GM19240 (cell line): ENCODE data around the gene IQUB.
"Not testable (repeated sequence)": the region's sequence is repeated elsewhere in the genome, so short reads cannot be mapped to it uniquely, and the experiment has no call there.

ENCODE experiments used
- DNase-seq: peaks from one replicate; pipeline ENCODE4 v3.0.0; 2011; ENCODE audit warnings: low spot score; ENCODE audit not compliant: insufficient read length

IQUB gene

DNA sequence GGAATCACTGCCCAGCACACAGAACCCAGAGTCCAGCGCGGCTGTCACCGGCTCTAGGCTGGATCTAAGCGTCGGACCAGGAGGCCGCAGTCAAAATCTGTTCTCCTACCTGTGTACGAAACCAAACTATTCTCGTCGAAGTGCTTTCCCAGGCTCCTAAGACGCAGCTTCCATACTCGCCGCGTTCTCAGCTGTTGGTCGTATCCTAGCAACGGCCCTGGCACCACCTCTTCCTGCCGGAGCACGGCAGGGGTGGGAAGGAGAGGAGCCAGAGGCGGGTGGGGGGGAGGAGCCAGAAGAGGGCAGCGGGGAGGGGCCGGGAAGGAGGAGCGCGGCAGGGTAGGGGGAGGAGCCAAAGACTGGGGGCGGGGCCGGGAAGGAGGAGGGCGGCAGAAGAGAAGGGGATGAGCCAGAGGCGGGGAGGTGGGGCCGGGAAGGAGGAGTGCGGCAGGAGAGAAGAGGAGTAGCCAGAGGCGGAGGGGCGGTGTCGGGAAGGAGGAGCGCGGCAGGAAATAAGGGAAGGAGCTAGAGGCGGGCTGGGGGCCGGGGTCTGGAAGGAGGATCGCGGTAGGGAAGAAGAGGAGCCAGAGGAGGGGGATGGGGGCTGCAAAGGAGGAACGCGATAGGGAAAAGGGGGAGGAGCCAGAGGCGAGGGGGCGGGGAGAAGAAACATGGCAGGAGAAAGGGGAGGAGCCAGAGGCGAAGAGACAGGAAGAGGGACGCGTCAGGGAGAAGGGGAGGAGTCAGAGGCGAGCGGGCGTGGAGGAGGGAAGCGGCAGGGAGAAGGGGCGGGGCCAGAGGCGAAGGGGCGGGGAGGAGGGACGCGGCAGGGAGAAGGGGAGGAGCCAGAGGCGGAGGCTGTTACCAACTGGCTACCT is at the start of gene IQUB:
IQUB (minus strand) TSS at position 213 of the 878 bp plus-strand sequence. CDS start 22,255 bp downstream, outside the sequence.
- DNase-seq = peak; percentile 73

DNA sequence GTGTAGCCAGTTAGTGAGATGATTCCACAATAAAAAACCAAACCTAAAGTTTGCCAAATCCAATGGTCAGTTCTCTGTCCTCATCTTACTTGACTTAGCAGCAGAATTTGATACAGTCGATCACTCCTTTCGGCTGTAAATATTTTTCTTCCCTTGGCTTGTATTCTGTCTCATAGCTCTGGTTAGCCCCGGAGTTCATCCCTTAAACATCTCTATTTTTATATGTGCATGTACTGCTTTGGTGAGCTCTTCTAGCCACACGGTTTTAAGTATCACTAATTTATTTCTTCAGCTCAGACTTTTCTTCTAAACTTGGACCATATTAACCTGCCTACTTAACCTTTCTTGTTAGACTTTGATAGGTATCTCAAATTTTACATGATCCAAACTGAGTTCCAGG is 49.4 kb upstream of the IQUB start:
- no peak for DNase-seq

DNA sequence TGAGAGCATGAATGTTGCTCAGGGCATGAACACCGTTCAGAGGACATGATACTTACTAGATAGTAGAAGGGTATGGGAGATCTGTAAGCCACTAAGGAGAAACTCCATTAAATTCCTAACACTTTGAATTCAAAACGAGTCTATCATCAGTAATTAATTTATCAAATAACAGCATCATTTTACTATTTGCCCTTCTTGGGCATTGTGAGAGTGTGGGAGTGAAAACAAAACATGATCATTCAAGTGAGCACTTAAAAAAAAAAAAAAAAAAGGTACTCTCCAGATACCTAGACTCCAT is 46.7 kb upstream of the IQUB start:
- DNase-seq = no peak

DNA sequence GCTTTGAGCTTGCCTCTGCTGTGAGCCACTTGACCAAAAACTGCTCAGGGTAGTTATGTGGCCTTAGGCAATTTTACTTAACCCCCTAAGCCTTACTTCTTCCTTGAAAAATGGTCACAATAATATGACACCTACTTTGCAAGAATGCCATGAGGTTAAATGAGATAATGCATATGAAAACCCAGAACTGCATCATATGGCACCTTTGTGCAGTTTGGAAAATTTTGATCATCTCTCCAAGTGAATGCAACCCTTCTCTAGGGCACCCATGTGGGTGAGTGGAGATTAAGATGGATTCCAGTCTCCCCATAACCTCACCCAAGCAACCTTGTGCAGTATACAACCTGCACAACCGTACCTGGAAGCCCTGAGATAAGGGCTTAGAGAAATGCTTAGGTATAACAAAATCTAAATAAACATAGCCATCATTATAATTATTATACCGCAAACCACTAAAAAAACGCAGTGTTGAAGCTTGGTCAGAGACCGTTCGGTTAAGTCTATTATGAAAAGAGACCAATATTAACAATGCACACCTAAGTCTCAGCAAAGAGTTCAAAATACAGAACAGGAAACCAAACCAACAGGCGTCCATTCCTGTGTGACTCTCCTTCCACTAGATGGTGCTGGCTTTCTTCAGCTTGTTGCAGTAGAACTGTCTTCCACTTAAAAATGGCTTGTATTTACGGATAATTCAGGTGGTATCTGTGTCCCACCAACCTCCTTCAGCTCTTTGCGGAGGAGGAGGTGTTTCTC is 46.2 kb upstream of the IQUB start:
- DNase-seq = no peak

DNA sequence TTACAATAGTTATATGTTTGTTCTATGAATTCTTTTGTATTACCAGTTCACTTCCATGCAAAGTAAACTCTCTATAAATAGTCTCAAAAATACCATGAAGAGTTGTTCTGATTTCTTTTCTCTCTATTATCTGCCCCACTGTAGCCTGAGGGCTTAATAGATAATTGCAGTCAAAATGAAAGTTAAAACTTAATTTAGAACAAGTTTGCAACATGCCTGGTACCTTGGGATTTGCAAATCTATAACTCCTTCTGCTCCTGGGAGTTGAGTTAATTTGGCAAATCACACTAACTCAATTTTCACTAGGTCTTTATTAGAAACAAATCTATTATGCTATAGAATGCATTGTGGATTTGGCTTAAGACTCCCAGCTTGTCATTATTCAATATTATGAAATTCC is 45.0 kb upstream of the IQUB start:
- DNase-seq = no peak

DNA sequence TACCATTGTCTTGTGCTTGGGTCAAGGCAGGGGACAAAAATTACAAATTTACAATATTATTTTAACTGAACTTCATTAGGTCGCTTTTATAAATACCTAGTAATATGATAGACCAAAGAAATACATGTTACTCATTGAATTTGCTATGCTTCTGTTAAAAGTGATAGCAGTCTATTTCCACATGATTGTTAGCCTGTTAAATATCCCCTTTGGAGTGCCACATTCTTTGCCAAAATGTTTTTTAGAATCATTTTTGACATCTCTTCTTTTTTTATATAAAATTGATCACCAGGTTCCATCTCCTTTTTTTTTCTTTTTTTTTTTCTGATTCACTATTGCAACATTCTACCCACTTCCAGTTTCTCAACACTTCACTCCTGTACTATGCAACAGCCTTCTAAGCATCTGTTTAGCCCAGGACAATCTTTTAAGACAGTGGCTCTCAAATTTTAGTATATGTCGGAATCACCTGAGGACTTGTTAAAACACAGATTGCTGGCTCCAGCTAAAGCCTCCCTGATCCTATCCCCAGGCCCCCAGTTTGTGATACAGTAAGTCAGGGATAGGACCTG is 39.6 kb upstream of the IQUB start:
- no peak for DNase-seq

DNA sequence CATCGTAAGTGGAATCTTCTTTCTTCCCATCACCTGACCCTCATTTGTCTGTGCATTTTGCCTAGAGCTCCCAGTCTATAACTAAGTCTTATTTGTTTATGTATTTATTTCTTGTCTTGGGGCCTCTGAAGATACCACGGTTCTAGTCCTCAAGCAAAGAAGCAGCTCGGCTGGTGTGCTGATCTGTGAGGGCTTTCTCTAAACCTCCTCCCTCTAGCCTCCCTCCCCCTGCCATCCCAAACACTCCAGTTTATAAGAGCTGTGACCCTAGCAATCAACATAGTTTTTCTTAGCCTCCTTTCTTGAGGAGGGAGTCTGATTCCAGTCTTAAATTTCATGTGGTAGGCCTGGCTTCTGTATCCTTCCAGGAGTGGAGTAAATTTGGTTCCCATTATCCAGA is 38.9 kb upstream of the IQUB start:
- no peak for DNase-seq

DNA sequence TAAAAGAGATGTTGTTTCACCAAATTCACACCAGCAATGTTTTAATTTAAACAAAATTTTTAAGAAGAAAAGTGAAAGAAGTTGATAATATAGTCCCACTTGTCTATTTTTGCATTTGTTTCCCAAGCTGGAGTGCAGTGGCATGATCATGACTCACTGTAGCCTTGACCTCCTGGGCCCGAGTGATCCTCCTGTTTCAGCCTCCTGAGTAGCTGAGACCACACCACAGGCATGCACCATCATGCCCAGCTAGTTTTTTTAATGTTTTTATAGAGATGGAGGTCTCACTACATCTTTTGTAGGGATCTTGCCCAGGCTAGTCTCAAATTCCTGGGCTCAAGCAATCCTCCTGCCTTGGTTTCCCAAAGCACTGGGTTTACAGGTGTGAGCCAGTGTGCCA is 37.3 kb upstream of the IQUB start:
- no peak for DNase-seq

DNA sequence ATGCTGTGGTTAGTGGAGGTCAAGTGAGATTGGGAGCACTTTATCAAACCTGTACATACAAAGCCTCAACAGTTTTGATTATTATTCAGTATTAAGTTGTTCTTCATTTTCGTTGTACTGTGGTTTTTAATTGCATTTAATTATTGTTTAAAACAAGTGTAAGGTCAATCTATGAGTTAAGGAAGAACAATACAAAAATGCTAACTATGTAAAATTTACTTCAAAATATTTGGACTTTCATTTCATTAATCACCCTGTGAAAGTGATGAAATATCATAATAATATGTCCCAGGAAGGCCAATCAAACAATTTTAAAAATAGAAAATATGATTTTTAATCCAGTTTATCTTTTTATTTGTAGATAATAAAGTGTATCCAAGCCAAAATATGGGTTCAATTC is 36.8 kb upstream of the IQUB start:
- no peak for DNase-seq

DNA sequence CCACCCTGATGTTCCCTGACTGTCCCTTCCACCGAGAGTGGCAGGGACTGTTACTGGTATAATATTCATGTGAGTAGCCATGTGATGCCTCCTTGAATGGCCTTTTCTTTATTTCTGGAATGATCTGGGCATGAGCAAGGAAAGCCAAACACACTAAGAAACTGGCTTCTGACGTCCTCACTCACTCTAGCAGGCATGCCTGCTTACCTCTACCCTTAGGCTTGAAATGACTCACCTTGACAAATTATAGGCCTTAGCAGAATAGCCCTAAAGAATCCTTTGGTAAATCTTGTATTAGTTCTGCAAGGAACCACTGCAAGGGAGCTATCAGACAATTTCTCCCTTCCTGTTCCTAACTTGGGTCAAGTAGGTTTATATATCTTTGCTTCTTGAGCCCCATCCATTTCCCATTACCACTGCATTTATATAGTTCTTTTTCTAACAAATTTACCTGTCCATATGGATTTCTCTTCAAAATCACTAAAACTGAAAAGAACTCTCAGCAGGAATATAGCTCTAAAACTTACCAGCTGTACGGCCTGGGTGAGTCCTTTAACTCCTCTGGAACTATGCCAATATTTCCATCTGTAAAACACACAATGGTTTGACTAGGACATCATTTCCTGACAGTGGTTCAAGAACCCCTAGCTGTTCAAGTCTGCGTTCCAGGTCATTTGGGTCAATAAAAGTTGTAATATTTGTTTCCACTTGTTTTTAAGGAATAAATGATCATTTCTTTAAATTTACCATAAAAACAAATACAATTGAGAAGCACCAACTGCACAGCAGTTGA is 36.2 kb upstream of the IQUB start:
- DNase-seq = no peak

DNA sequence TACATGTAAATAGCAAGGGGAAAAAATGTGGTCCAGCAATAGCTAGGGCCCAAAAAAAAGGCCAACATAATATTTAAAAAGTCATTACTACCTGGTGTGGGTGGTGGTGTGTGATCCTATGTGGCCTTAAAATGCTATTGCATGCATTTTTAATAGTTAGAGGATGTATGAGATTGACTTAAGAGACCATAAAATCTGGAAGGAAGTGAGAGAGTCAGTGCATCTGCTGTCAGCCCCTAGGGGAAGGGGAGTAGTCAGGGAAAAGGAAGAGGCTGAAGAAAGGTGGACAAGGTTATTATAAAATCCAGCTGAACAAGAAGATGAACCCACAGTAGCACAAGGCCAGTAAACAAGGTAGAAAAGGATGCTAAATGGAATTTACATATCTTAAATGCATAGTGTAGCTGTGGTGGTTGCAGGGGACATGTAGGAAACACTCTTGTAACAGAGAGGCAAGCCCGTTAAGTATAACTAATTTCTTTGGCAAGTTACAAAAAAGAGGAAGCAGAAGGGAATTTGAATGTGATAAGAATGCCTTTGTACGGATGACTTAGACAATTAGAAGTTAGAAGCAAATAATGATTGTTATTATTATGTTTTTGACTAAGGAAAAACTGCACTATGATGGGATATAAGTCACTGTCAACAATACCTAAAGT is 35.1 kb upstream of the IQUB start:
- DNase-seq = no peak

DNA sequence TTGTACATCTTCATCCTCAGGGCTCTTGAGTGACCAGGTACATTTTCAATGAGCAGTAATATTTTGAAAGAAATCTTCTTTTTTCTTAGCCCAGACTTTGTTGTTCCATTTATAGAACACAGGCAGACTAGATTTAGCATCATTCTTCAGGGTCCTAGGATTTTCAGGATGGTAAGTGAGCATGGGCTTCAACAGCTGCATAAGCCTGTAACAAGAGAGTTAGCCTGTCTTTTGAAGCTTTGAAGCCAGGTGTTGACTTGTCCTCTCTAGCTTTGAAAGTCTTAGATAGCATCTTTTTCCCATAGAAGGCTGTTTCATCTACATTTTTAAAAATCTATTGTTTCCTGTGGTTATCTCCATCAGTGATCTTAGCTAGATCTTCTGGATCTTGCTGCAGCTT is 27.7 kb upstream of the IQUB start:
- no peak for DNase-seq

DNA sequence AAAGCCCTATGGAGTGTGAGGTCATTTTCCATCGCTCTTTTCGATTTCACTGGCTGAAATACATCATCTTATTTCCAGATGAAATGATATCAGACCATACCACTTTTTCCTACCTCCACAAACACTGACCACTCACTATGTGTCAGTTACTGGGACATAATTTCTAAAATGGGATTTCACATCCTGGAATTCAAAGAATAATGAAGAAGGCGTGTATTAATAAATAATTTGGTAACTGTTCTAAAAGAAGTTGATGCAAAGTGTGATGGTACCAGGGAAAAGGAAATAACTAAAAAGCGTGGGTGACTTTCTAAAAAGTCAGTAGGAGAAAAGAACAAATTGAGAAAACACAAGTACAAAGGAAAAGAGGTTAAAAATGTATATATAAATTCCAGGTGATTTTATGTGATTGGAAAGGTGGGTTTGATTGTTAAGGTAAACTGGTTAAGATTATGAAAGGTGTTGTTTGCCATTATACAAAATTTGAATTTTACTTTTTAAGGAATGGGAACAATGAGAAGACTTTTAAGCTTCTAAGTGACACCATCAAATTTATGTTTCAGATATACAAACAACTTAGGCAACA is 24.0 kb upstream of the IQUB start:
- DNase-seq = no peak

DNA sequence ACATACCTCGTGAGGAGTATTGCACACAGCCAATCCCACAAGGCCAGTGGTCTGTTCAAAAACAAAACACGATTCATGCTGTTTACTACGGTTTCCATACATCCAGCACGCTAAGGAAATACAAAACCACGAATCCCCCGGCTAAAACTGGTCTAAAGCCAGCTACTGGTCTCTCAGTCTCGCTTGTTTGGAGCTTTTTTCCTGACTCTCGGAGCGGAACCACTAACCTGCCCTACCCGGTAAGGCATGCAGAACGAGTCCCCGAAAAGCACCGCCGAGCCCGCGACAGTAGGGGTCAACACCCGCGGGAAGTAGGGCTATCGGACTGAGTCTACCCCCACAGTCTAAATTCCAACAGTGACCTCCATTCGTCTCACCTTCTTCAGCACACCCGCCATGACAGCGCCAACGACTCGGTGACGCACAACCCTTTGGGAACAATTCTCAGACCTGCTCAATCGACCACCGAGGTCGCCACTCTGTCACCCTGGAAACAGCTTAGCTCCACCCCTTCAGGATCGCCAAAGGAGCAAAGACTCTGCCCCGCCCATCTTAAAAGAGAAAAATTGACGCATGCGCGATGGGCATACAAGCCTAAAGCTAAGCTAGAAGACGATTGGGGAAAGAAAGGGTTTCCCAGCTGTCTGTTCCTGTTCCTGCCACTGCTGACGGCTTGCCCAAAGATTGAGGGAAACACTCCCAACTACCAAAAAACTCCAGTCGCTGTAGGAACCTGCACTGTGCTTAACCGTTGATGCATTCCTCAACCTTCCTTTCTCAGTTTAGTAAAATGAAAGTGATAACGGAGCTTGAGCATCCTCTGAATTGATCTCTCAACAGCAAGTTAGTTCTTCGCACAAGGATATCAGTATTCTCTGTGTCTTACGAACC is 23.2 kb upstream of the IQUB start, which contains the start of gene NDUFA5:
NDUFA5 (minus strand) TSS at position 421 of the 891 bp plus-strand sequence; CDS start at position 398, 23 bp downstream.
- peak; percentile 65 for DNase-seq

DNA sequence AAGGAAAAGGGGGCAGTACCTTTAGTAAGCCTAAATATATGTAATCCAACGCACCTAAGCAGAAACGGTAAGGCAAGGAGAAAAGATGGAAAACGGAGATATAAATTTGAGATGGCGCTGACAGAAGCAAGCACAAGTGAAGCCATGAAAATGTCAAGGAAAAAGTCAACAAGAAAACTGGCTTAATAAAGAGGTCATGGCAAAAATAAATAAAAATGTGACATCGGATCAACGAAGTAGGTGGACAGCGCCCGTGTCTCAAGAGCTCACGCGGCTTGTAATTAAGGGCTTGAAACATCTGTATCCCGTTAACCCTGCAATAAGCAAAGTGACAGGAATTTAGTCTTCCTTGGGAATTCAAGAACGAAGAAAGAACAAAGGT is 22.6 kb upstream of the IQUB start:
- no peak for DNase-seq

DNA sequence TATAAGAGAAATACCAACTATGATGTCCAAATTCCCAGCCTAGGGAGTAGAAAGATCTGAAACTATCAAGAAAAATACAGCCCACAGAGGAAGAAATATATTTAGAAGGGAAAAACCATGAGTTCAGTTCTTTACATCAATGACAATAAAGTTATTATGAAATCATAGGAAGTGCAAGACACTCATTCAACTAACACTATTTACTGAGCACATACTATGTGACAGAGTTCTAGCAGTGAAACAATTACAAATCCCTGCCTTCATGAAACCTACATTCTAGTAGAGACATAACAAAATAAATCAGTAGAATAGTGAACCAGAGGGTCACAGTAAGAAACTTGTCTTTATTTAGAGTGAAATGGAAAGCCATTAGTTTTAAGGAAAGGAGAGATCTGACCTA is 21.1 kb upstream of the IQUB start:
- DNase-seq = no peak

DNA sequence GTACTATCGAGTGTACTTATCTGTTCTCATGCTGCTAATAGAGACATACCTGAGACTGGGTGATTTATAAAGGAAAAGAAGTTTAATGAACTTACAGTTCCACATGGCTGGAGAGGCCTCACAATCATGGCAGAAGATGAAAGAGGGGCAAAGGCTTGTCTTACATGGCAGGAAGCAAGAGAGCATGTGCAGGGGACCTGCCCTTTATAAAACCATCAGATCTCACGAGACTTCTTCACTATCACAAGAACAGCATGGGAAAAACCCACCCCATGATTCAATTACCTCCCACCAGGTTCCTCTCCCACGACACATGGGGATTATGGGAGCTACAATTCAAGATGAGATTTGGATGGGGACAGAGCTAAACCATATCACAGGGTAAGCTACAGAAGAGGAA is 18.8 kb upstream of the IQUB start:
- DNase-seq = no peak

DNA sequence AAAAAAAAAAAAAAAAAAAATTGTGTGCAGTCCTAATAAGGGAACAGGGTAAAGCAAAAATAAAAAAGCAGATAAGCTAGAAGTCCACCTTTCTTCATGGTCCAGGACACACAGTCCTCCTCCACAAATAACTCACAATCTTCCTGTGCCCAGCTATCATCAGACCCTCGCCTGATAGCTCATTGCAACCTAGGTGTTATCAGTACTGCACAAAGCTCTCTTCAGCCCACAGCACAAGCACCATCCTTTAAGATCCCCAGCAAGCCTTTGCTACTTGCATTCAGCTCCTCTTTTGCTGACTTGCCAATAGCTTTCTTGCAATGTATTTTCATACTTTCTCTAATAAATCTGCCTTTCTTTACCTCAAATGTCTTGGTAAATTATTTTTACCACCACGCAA is 18.2 kb upstream of the IQUB start:
- DNase-seq = no peak

DNA sequence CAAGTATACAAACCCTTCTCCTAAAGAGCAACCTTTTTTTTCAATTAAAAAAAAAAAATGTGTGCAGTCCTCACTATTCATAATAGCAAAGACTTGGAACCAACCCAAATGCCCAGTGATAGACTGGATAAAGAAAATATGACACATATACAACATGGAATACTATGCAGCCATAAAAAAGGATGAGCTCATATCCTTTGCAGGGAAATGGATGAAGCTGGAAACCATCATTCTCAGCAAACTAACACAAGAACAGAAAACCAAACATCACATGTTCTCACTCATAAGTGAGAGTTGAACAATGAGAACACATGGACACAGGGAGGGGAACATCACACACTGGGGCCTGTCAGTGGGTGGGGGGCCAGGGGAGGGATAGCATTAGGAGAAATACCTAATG is 17.7 kb upstream of the IQUB start:
- DNase-seq = not testable (repeated sequence)

DNA sequence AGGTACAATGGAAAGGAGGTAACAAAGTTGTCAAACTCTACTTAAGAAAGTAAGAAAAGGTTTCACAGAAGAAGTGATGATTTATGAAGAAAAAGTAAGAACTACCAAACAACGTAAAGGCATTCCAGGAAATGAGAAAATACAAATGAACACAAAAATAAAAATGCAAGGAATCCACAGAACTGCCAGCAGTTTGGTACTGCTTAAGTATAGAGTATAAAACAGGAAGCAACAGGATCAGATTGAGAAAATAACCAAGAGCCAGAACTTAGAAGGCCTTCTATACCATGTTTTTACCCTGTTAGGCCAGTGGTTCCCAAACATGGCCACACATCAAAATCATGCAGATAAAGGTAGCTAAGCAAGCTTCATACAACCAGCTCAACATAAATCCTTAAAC is 14.0 kb upstream of the IQUB start:
- DNase-seq = no peak
